ENCODE results near the gene SLAMF7.

The SLAMF7 gene

GRCh38 chr1:160798439-160798838 lies 59.4 kb downstream of the SLAMF7 start:
- no peak for TF ChIP-seq CTCF (conservative IDR thresholded peaks at IDR 0.05; ENCODE audit: control insufficient read depth, insufficient read depth, low read depth, low read length)
- H3K4me3 ChIP-seq (ENCODE audit: control insufficient read depth, low read depth, low read length): no peak overlapping the region
- DNase-seq (ENCODE audit: low read depth): no peak

GRCh38 chr1:160799641-160800040 lies 60.6 kb downstream of the SLAMF7 start:
- H3K4me3 ChIP-seq (ENCODE audit: control insufficient read depth, low read depth, low read length): no peak overlapping the region
- DNase-seq (ENCODE audit: low read depth): no peak
- TF ChIP-seq CTCF (conservative IDR thresholded peaks at IDR 0.05; ENCODE audit: control insufficient read depth, insufficient read depth, low read depth, low read length): no peak

GRCh38 chr1:160800142-160800541 lies 61.1 kb downstream of the SLAMF7 start:
- no peak for TF ChIP-seq CTCF (conservative IDR thresholded peaks at IDR 0.05; ENCODE audit: control insufficient read depth, insufficient read depth, low read depth, low read length)
- no peak overlapping the region for H3K4me3 ChIP-seq (ENCODE audit: control insufficient read depth, low read depth, low read length)
- no peak for DNase-seq (ENCODE audit: low read depth)

- no peak for DNase-seq (ENCODE audit: low read depth)
- no peak for TF ChIP-seq CTCF (conservative IDR thresholded peaks at IDR 0.05; ENCODE audit: control insufficient read depth, insufficient read depth, low read depth, low read length)
- no peak overlapping the region for H3K4me3 ChIP-seq (ENCODE audit: control insufficient read depth, low read depth, low read length)
Observed at GRCh38 chr1:160800645-160801408, 61.8 kb downstream of the SLAMF7 start.

GRCh38 chr1:160801836-160802580 lies 63.0 kb downstream of the SLAMF7 start:
- H3K4me3 ChIP-seq (ENCODE audit: control insufficient read depth, low read depth, low read length): no peak overlapping the region
- no peak for DNase-seq (ENCODE audit: low read depth)
- TF ChIP-seq CTCF (conservative IDR thresholded peaks at IDR 0.05; ENCODE audit: control insufficient read depth, insufficient read depth, low read depth, low read length): no peak
